Stimulated activated CD8-positive, alpha-beta memory T cell treated with anti-CD3 and anti-CD28 coated beads, Interleukin-15, amount 100 ng/mL, for 48 hours (primary cell): ENCODE data around the gene IKZF3.

ENCODE experiments used
- DNase-seq, 2 donors: peaks; one replicate each; pipeline ENCODE4 v3.0.0-alpha.2; 2020; ENCODE audit warnings: low read depth in 2 of 2

The IKZF3 gene

DNA sequence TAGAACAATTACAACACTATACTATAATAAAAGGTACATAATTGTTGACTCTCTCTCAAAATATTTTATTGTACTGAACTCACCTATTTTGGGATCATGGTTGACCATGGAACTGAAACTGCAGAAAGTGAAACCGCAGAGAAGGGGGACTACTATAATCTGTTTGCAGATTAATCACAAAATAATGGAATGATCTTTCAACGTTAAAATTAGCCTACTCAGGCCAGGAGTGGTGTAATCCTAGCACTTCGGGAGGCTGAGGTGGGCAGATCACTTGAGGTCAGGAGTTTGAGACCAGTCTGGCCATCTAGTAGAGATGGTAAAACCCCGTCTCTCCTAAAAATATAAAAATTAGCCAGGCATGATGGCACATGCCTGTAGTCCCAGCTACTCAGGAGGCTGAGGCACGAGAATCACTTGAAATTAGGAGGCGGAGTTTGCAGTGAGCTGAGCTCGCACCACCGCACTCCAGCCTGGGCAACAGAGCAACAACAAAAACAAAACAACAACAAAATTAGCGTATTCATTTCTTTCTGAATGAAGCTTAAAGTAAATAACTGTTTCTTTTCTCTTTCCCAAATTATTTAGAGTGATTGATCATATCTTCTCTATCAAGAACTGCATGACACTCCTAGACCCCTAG, 45.6 kb downstream of the IKZF3 start:
- no peak for DNase-seq

DNA sequence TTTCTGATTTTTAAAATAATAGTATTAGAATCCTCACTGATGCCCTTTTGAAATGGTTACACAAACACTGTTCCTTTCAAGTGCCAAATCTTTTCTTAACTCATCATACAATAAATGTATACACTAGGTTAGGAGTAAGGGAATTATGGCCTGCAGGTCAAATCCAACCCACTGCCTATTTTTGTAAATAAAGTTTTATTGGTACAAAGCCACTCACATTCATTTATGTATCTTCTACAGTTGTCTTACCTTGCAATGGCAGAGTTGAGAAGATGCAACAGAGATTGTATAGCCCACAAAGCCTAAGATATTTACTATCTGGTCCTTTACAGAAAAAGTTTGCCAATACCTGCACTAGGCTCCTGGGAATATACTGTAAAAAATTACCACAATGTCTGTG, 47.8 kb downstream of the IKZF3 start:
- no peak for DNase-seq

DNA sequence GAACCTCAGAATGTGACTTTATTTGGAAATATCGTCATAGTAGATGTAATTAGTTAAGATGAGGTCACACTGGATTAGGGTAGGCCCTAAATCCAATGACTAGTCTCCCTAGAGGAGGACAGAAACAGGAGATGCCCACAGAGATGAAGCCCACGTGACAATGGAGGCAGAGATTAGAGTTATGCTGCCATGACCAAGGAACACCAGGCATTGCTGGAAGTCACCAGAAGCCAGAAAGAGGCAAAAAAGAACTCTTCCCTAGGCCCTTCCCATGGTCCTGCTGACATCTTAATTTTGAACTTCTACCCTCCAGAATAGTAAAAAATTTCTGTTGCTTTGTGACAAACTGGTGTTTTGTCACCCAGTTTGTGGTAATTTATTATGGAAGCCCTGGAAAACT, 49.6 kb downstream of the IKZF3 start:
- no peak for DNase-seq

DNA sequence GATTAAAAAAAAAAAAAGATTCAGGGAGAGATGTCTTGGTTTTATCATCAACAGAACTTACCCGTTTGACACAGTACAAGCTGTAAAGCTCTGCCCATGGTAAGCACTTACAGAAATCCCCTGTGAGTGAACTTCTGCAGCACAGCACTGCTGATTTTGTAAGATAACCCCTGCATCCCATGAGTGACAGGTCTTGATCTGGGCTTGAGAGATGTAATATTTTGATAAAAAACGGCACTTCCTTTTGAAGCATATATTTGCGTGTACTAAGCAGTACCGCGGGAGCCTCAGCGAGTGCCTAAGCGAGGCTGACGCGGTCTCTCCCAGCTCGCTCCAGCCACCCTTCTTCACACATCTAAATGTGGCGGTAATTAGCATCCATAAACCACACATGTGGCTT, 50.5 kb downstream of the IKZF3 start:
- DNase-seq, result peak in 1 of 2 donors; percentile 40

DNA sequence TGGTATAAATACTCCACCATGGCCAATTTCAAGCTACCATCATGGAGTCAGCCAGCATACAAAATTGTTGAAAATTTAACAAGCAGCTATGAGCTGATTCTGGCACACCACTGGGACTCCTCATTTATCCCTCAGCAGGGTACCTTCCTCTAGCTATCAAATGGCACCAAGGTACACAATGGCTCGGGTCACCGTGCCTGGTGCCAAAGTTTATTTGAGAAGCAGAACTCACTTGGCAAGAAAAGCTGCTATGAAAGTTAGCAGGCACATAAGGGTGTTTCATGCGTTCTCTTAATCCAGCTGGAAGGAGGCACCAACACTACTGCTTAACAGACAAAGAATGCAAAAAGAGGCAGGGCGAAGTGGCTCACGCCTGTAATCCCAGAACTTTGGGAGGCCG, 51.6 kb downstream of the IKZF3 start:
- DNase-seq, result no peak

DNA sequence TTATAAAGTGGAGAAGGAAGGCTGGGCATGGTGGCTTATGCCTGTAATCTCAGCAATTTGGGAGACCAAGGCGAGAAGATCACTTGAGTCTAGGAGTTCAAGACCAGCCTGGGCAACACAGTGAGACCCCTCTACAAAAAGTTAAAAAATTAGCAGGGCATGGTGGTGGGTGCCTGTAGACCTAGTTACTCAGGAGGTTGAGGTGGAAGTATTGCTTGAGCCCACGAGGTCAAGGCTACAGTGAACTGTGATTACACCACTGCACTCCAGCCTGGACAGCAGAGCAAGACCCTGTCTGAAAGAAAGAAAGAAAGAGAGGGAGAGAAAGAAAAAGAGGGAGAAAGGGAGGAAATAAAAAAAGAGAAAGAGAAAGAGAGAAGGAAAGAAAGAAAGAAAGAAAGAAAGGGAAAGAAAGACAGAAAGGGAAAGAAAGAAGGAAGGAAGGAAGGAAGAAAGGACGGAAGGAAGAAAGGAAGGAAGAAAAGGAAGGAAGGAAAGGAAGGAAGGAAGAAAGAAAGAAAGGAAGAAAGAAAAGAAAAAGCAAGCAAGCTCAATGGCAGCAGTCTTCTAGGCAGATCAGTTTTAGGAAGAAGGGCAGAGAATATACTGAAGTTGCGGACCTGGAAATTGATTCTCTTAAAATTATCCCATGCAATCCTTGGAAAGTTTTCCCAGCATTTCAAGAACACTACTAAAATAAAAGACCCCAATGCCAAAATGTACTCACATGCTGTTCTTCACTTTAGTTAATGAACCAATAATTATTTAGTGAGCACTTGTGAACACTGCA, 53.0 kb downstream of the IKZF3 start:
- no peak for DNase-seq

DNA sequence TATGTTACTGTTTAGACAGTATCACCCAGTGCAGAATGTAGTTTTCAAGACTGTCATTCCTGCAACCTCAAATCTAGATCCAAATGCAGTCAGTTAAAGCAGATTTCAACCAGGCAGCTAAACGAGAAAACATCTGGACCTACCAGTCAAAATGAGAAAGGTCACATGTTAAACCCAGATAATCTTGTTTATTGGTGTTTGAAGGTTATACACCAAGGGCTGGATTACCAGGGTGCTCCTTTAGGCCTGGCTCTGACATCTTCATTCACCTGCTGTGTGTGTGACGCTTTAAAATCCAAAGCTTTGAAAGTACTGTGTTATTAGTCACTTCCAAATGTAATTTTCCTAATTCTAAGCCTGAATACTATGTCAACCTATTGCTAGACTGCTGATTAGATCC, 54.9 kb downstream of the IKZF3 start:
- no peak for DNase-seq

DNA sequence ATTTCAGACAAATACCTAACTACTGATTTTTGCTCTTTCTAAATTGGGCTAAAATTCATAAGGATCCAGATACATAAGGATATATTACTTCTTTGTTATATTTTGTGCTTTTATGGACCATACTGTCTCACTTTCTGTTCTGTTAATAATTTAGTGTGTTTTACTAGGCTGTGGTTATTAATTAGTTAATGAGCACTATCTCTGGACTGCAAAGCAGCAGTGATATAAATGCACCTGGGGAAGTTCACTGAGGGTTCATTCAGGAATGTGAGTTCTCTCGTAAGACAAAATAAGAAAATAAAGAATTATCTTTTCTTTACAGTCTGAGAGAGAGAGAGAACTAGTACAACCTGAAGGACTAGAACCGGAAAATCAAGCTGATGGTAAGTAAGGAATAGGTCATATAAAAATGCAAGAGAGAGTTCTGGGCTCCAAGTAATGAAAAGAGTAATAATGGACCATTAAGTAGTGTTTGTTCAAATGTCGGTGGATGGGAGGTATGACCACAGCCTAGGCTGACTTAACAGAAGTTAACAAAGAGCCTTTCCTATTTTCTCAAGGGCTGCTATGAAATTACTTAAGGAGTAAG, 55.6 kb downstream of the IKZF3 start:
- DNase-seq, result no peak

DNA sequence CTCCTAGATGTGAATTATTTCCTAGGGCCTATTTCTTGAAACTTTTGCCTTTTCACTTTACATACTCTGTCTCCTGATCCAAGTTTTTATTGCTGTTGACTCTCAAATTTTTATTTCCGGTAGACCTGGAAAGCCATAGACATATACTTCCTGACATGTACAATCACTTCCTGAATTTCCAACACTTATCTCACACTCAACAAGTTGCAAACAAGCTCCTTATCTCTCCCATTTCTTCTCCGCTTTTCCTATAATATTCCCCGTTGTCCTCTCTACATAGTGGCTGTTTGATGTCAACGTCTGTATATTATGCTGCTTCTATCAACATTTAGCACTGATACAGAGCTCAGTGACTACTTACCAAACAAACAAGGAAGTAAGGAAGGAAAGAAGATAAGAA, 59.3 kb downstream of the IKZF3 start:
- no peak for DNase-seq

DNA sequence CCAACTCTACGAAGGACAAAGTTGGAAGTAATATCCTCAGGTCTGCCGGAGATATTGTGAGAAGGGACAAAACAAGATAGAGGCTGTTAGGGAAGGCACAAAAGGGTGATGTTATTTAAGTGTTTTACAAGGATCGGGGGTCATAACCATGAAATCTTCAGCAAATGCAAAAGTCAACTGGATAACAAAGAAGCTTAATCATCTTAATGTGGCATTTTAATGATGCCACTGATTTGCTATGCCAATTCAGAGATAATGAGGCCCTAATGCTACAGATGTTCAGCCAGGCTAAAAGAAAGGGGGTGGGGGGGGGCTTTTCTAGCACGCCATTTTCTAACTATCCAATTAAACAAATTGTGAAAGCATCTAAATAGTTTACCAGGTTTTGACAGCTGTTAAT, 63.1 kb downstream of the IKZF3 start:
- DNase-seq, result no peak

DNA sequence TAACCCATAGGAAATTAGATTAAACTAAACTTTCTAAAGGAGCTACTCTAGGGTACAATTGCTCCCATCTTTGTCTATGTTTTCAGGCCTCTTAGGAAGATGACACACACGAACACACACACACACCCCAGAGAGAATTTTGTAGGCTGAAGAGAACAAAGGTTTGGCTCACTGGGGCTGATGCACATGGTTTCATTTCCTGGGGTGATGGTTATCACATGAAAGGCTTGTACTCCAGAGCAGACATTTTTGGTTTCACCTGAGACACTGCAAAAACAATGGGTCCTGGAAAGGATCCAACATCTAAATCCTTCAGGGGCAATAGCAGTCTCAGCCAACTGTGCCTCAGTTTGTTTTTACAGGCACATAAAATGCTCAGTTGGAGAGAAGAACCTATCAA, 63.6 kb downstream of the IKZF3 start:
- DNase-seq, result no peak

DNA sequence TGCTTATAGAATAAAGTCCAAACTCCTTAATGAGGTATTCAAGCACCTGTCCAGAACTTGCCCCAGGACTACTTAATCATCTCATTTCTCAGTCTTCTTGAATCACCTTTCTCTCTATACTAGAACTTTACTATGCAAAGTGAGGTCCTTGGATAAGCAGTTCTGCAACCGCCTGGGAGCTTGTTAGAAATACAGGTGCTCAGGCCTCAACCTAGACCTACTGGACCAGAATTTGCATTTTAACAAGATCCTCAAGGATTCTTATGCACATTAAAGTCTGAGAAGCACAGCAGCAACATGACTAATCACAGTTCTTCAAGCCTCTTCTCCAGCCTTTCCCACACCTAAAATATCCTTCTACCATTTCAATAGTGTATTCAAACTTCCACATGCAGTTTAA, 64.7 kb downstream of the IKZF3 start:
- no peak for DNase-seq

DNA sequence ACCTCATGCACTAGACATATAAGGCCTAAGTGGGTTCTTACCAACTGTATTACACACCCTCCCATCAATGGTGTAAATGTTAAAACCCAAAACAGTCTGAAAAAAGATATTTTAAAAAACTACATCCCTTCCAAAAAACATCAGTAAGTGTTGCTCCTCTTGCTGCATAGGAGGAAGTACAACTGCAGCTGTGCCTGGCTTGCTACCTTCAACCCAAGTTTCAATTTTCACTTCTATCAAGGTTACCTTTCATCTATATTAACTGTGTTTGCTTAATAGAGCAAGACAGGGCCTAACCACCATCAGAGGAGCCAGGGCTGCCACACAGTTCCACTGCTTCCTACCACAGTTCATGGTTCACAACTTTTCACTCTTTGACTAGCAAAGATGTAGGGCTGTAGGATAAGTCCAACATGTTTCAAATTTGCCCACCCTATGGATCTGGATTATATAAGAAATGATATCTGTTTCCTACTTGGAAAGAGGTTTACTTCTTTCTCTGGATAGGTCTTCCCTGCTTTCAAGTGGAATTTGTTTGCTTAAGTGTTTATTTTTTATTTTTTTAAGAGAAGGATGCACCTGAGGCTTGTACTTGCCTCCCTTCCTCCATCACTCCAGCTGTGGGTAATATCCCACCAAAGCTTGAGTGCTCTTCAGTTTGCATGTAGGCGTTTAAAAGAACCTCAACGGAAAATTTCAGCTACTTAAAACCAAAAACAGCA, 69.7 kb downstream of the IKZF3 start:
- no peak for DNase-seq

DNA sequence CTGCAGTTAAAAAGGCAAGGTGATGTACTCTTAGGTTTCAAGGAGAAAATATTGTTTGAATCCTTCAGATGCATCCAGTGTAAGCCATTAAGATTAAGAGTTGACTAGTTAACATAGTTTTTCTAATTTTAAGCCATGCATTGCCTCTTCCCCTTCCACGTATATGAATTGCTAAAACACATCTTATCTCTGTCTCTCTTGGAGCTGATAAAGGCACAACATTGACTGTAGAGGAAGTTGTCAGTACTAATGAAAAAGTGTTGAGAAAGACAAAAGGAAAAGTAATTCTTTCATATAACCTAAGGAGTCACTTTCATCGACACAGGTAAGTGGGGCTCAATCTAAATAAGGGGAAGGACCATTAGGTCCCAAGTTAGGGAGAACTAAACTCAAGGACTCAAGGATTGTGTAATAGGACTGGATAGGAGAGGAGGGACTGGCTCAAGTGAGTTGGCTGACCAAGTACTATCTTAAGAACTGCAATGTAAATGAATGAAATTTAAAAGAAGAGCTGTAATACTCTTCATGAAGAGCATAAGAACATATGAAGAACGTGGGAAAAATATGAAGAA, 70.7 kb downstream of the IKZF3 start:
- DNase-seq, result no peak

DNA sequence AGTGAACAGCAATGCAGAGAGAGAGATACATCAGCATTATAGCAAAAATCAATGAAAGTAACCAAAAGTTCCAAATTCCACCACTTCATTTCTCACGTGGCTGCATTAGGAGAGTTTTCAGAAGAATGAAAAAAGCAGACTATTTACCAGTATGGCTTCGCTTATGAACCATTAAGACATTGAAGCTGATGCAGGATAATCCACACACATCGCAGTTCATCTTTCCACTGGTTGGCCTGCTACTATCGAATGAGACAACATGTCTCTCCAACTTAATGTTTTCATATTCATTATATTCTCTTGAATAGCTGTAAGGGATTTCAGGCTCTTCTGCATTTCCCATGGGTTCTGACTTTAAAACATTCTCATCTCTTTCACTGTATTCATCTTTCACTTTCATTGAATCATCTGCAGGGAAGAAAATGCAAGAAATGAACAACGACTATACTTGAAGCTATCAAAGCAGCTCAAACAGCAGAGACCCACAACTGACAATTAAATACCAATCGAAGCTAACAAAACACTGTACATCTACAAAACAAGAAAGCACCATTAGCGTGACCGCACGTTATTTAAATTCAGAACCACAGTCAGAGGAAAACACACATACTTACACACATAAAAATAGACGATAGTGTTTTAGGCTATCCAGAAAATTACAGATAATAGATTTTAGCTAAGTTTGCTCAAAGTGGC, 71.4 kb downstream of the IKZF3 start:
- DNase-seq, result no peak

DNA sequence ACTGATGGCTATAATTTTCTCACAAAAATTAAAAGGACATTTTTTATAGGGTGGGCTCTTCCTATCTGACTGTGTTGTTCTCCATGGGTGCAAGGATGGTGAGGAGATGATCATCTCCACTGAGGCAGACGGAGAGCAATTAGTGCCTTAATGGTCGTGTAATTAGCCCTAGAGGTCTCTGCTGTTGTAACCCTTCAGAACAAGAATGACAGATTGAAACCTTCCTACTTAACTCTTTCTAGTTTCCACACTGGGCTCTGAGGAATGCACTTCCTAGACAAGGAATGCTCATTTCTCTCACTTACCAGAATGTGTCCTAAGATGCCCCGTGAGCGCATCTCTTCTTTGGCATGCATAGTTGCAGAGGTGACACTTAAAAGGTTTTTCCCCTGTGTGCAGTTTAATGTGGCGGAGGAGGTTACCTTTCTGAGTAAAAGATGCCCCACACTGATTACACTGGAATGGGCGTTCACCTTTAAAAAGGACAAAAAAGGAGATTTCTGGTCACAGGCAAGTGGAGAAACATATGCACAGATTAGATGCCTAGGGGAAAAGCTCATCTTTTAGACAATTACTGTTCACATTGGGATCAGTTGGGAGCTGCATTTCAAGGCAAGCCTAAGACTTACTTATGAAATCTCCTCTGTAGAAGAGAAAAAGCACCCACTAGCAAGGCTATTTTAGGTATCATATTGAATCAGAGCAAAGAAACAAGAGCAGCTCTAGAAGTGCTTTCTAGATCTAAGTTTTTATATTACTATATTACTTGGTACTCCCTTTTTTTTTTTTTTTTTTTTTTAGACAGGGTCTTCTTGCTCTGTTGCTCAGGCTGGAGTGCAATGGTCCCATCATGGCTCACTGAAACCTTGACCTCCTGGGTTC, 72.8 kb downstream of the IKZF3 start:
- DNase-seq, result peak; percentile 23 to 30

DNA sequence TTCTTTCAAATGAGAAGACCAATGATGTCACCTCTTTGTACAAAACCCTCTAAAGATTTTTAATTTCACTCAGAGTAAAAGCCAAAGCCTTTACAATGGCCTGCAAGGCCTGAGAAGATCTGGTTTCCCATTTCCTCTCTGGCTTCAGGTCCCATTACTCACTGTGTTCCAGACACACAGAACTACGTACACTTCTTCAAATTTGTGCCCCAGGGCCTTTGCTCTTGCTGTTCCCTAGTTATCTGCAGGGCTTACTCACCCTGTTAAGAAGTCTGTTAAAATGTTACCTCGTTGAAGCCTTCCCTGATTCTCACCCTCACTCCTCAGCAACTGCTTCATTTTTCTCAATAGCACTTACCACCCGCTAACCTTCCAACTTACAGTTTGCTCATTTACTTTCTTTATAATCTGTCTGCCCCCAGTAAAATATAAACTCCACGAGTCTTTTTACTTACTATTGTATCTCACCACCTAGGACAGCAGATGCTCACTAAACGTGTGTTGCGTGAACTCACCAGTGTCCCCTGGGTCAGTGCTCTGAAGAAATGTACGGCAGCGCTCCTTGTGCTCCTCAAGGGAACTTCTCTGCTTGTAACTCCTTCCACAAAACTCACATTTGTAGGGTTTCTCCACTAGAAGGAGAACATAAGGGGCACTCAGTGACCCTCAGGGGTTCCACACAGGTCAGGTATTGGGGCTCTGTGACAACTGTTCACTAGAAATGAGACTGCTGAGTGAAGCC, 76.2 kb downstream of the IKZF3 start:
- no peak for DNase-seq

DNA sequence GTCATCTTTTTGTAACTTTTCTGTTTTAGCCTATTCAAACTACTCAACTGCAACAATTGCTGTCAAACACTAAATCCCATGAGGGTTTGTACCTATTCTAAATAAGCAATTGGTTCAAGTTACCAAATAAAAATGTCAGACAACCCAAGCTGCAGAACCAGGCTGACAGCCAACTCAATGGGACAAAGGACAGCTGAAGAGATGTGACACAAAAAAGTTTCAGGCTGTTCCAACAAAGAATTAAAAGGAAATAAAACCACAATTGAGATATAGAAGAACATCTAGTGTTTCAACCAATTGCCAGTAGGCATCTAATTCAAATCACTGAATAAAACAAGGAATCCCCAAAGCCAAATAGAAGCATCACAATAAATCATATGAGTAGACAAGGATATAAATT, 77.1 kb downstream of the IKZF3 start:
- no peak for DNase-seq

DNA sequence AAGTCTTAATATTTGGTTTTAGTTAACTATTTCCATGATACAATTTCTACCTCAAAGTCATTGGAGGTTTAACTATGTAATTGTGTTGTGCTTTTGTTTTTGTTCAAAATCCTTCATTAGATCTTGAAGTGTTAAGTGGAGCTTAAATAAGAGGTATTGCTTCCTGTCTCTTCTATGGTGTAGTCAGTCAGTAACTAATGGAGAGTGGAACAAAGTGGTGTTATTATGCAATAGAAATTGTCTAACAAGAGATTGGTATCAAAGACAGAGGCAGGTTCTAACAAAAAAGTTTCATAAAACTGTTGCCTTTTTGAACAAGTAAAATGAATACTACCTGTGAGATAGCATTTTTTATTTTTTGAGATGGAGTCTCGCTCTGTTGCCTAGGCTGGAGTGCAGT, 81.1 kb downstream of the IKZF3 start:
- no peak for DNase-seq

DNA sequence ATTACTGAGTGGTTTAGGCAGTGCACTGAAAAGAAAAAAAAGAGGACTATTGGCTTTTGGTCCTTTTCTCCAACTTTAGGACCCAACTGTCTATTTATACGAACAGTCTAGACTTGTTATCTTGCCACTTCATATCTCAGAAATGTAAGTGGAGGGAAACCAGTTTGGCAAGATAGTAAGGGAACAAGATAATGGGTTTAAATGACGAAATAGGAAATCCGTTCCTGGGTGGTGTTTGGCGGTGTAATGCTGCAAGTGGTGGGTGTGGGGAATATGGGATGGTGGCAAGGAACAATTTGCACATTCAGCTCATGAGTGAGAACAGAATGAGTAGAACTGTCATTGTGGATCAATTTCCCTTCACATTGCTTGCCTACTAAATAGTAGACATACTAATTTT, 81.6 kb downstream of the IKZF3 start:
- DNase-seq, result no peak
